ENCODE results near the gene B3GALT5.

B3GALT5 gene

DNA sequence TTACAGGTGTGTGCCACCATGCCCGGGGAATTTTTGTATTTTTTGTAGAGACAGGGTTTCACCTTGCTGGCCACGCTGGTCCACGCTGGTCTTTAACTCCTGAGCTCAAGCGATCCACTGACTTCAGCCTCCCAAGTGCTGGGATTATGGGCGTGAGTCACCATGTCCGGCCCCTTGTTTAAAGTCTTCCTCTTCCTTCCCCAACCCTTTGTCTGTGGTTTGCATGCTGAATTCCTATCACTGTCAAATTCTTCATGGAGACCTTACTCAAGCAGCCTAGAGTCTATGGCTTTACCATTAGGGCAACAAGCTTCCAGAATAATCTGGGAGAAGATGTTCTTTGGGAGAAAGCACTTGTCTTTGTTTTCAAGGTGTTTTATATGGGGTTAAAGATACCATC is 34.7 kb downstream of the B3GALT5 start:
- TF ChIP-seq, protein P1, sequence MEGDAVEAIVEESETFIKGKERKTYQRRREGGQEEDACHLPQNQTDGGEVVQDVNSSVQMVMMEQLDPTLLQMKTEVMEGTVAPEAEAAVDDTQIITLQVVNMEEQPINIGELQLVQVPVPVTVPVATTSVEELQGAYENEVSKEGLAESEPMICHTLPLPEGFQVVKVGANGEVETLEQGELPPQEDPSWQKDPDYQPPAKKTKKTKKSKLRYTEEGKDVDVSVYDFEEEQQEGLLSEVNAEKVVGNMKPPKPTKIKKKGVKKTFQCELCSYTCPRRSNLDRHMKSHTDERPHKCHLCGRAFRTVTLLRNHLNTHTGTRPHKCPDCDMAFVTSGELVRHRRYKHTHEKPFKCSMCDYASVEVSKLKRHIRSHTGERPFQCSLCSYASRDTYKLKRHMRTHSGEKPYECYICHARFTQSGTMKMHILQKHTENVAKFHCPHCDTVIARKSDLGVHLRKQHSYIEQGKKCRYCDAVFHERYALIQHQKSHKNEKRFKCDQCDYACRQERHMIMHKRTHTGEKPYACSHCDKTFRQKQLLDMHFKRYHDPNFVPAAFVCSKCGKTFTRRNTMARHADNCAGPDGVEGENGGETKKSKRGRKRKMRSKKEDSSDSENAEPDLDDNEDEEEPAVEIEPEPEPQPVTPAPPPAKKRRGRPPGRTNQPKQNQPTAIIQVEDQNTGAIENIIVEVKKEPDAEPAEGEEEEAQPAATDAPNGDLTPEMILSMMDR (IDR thresholded peaks at IDR 0.05; ENCODE audit: low read depth, low read length), result no peak
- H3K4me3 ChIP-seq (ENCODE audit: low read depth, low read length), result no peak overlapping the region

DNA sequence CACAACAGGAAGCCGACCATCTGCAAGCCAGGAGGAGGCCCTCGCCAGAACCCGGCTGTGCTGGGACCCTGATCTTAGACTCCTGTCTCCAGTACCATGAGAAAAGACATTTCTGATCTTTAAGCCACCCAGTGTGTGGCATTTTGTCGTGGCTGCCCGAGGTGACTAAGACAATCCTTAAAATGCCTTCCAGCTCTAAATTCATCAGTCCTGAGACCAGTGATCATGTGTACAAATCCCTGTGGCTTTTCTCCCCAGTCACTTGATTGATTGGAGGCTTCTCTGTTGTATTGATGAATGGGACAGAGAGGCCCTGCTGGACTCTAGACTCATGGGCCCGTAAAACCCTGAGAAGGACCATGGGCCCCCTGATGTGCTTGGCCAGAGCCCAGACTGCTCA is 36.1 kb downstream of the B3GALT5 start:
- TF ChIP-seq, protein P1 (IDR thresholded peaks at IDR 0.05; ENCODE audit: low read depth, low read length), result no peak
- no peak overlapping the region for H3K4me3 ChIP-seq (ENCODE audit: low read depth, low read length)

DNA sequence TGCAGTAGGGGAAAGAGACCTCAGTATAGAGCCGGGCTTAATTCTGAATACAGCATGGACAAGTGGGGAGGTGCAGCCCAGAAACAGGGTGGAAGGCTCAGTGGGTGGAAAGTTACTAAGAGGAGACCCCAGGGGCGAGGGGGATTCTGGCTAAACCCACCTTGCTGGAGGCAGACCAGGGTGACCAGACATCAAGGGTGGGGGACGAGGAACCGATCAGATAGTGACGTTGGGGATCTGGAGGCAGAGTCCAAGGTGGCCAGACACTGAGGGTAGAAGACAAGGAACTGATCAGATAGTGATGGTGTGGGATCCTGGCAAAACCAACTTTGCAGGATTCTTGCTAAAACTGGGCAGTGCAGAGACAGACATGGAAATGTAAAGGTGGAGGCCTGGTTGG is 36.8 kb downstream of the B3GALT5 start:
- no peak overlapping the region for H3K4me3 ChIP-seq (ENCODE audit: low read depth, low read length)
- TF ChIP-seq, protein P1 (IDR thresholded peaks at IDR 0.05; ENCODE audit: low read depth, low read length), result no peak

DNA sequence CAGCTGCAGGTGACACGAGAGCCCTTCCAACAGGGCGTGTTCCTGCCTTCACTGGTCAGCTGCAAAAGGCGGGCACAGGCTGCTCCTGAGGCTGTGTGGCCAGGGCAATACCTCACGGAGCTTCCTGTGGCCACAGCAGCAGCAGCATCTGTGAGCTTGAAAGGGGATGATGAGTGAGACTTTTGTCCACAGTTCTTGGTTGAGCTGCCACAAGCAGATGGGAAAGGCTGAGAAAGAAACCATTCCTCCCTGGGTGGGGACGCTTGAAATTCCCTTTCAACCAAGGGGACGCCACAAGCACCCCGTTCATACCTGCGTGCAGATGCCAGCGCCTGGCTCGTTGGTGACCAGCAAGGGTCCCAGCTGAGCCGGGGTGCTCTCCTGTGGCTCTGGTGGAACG is 37.6 kb downstream of the B3GALT5 start:
- TF ChIP-seq, protein P1 (IDR thresholded peaks at IDR 0.05; ENCODE audit: low read depth, low read length), result no peak
- no peak overlapping the region for H3K4me3 ChIP-seq (ENCODE audit: low read depth, low read length)

DNA sequence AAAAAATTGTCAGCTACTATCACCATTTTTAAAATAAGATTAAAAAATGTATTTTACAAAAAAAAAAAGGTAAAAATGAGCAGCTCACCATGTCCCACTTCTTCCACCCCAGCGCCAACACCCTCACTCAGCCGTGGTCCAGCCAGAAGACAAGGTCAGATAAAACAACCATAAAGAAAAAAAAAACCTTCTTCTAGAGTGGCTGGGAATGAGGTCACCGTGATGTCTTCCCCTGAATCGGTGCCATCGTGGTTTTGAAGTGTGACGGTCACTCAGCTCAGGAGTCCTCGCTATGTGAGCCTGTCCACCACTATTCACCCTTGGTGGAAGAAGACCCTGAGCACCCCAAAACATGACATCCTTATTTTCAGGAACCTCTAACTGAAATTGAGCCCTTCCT is 38.1 kb downstream of the B3GALT5 start:
- TF ChIP-seq, protein P1 (IDR thresholded peaks at IDR 0.05; ENCODE audit: low read depth, low read length), result no peak
- no peak overlapping the region for H3K4me3 ChIP-seq (ENCODE audit: low read depth, low read length)

DNA sequence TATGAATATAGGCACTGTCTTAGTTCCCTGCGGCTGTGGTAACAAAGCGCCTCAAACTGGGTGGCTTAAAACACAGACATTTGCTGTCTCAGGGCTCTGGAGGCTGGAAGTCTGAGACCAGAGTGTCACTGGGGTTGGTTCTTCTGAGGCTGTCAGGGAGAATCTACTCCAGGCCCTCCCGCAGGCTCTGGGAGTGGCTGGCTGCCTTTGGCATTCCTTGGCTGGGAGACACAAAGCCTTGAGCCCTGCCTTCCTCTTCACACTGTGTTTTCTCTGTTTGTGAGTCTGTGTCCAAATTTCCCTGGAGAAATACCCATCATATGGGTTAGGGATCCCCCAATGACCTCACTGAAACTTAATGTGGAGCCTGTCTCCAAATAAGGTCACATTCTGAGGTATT is 38.5 kb downstream of the B3GALT5 start:
- TF ChIP-seq, protein P1 (IDR thresholded peaks at IDR 0.05; ENCODE audit: low read depth, low read length), result no peak
- H3K4me3 ChIP-seq (ENCODE audit: low read depth, low read length), result no peak overlapping the region

DNA sequence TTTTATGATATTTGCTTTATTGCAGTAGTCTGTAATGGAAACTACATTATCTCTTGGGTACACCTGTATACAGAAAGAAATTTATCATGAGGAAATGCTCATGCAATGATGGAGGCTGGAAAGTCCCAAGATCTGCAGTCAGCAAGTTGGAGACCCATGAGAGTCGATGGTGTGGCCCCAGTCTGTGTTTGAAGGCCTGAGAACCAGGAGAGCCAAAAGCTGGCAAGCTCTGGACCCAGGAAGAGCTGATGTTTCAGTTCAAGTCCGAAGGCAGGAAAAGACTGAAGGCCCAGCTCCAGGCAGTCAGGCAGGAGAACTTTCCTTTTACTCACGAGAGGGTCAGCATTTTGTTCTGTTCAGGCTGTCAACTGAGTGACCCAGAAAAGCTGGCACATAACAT is 42.2 kb downstream of the B3GALT5 start:
- TF ChIP-seq, protein P1 (IDR thresholded peaks at IDR 0.05; ENCODE audit: low read depth, low read length), result no peak
- no peak overlapping the region for H3K4me3 ChIP-seq (ENCODE audit: low read depth, low read length)
